Non-pigmented ciliary epithelial cell (primary cell): ENCODE data around the gene XPNPEP2.

ENCODE experiments used
- DNase-seq: peaks from one replicate; pipeline ENCODE4 v3.0.0-alpha.2; 2010; ENCODE audit warnings: low read depth

Gene XPNPEP2

DNA sequence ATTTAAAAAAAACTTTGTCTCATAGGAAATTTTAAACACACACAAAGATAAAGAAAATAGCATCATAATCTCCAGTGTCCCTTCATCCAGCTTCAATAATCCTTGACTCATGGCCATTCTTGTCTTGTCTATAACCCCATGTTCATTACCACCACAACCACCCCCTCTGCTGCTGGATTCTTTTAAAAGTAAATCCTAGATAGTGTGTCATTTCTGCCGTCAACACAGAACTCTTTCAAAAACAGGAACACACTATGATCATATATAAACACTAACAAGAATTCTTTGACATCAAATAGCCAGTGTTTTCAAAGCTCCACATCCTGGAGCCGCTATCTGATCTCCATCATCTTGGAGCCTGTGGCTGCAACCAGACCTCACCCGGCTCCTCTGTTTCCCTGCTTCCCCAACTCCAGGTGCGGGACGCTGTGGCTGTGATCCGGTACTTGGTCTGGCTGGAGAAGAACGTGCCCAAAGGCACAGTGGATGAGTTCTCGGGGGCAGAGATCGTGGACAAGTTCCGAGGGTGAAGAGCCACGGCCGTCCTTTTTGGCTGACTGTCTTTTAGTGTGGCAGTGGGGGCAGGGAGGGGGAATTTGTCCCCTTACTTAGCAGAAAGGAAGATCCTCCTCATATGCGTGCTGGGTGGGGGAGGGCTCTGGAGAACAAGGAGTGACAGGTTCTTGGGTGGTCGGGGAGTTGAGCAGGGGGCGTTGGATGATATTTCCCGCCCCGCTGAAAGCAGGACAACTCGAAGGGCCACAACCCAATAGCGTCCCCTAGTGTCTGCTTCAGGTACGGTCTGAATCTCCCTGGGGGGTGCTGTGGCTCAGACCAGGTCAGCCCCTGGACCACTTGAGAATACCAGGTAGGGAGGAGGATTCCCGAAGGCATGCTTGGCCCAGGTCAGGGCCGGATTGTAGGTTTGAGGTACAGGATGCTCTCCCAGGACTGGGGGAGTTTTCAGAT lies 15.6 kb downstream of the XPNPEP2 start:
- no peak for DNase-seq

DNA sequence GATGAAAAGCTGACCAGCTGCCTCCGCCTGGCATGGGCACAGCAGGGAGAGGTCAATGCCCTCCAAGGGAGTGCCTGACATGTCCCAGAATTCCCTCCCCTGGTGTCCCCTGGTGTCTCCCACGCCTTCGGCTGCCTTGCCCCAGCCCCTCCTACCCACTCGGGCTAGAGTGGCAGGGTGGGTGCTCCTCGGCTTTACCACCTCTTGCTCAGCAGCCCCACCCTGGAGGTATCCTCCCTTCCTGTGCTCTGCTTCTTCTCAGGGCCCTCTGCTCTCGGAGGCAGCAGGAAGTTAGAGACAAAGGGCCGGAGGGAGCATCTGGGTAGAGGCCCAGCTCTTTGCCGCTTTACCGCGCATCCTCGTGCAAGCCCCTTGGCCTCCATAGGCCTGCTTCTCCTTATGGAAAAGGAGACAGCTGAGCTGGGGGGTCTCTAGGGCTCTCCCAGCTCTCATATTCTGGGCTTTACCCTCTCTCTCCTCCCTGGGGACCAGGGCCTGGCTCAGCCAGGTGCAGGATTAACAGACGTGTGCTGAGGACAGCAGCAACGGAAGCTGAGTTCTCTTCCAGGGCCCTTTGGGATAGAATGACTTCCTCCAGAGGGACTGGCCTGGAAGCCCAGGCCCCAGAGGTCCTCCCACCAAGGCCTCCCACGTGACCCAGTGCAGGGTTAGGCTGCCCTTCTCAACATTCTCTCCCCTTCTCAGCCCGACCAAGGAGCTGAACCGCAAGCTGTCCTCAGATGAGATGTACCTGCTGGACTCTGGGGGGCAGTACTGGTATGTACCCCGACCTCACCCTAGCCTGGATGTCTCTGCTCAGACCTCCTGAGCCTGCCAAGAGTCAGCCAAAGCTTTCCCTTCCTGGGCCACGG lies 17.2 kb downstream of the XPNPEP2 start:
- DNase-seq = no peak

DNA sequence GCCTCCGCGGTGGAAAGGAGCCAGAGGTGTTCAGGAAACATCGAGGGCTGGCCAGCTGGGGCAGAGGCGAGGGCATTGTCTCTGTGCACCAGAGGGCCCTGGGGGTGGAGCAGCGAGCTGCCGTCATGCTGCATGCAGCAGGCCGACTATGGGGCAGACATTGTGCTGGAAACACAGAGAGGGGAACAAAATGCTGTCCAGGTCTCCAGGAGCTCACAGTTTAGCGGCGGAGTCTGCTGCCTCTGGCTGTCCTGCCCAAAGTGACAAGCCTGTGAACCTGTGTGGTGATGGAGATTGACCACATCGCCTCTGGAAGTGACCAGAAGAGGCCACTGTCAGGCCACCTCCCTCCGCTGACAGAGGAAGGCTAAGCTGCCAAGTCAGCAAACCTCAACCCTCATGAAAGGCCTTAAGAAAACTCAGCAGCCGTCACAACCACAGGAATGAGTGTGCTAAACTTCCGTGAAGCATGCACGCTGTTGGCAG lies 20.8 kb downstream of the XPNPEP2 start:
- DNase-seq = peak; percentile 51

DNA sequence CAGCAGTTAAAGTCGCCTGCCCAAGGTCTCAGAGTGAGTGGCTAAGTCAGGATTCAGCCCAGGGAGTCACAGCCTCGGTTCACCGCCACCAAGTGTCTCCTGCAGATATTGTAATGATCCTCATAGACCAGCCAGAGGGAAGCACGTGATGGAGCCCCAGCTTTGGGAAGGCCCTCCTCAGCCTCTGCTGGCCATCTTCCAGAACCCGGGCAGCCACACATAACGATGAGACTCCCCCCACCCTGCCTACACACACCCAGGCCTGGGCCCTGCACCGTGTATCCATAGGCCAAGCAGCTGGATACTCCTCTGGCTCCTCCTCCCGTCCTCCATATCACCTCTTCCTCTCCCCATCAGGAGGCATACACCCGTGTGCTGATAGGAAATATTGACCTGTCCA lies 21.4 kb downstream of the XPNPEP2 start:
- DNase-seq = no peak

DNA sequence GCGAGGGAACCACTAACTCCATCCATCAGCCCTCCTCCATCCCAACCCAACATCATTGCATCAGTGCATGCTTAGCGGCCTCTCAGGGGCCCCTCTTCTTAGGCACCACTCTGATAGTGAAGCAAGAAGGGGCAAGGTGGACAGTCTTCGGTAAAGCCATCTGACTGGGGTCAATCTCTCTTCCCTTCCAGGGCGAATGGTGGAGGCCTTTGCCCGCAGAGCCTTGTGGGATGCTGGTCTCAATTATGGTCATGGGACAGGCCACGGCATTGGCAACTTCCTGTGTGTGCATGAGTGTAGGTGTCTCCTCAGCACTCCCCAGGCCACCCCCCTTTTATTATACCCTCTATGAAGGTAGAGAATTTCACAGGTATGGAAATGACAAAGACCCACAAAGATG lies 22.2 kb downstream of the XPNPEP2 start:
- no peak for DNase-seq

DNA sequence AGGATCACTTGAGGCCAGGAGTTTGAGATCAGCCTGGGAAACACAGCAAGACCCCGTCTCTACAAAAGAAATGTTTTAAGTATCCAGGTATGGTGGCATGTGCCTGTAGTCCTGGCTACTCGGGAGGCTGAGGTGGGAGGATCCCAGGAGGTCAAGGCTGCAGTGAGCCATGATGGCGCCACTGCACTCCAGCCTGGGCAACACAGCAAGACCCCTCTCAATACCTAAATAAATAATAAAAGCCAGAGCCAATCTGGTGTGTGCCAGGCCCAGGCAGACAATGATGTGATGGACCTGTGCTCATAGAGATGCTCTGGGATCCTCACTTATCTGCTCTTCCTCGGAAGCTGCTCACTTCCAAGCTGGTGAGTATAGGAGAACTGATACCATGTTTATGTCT lies 22.8 kb downstream of the XPNPEP2 start:
- no peak for DNase-seq

DNA sequence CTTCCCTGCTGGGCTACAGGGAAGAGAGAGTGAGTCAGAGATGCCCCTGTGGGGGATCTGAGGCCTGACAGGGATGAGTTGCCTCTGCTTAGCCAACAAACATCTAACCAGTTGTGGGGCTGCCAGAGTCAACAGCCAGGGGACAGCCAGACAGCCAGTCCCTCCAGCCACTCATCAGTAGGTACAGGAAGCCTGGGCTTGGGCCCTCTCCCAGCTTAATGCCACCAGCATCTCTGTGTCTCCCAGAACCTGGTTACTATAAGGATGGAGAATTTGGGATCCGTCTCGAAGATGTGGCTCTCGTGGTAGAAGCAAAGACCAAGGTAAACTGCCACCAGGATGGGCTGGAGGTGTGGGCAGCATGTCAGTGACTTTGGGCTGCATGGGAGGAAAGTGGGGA lies 23.7 kb downstream of the XPNPEP2 start:
- no peak for DNase-seq

DNA sequence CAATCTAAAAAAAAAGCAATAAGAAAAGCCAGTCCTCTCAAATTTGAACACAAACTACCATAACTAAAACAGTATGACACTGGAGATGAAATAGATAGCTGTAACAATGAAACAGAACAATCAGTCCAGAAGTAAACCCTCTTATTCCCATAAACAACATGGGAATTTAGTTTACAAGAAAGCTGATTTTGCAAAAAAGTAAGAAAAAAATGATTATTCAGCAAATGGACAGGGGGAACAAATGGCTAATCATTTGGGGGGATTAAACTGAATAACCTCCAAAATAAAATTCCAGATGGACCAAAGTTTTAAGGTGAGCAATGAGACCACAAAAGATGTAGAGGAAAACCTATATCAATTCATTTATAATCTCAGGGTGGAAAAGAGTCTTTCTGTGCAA lies 24.9 kb downstream of the XPNPEP2 start:
- no peak for DNase-seq

DNA sequence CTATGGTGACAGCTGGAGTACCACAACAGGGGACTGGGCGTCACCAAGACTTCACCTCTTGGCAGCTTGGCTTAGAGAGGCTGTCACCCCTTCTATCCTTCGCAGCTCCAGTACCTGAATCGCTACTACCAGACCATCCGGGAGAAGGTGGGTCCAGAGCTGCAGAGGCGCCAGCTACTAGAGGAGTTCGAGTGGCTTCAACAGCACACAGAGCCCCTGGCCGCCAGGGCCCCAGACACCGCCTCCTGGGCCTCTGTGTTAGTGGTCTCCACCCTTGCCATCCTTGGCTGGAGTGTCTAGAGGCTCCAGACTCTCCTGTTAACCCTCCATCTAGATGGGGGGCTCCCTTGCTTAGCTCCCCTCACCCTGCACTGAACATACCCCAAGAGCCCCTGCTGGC lies 29.4 kb downstream of the XPNPEP2 start:
- DNase-seq = no peak

DNA sequence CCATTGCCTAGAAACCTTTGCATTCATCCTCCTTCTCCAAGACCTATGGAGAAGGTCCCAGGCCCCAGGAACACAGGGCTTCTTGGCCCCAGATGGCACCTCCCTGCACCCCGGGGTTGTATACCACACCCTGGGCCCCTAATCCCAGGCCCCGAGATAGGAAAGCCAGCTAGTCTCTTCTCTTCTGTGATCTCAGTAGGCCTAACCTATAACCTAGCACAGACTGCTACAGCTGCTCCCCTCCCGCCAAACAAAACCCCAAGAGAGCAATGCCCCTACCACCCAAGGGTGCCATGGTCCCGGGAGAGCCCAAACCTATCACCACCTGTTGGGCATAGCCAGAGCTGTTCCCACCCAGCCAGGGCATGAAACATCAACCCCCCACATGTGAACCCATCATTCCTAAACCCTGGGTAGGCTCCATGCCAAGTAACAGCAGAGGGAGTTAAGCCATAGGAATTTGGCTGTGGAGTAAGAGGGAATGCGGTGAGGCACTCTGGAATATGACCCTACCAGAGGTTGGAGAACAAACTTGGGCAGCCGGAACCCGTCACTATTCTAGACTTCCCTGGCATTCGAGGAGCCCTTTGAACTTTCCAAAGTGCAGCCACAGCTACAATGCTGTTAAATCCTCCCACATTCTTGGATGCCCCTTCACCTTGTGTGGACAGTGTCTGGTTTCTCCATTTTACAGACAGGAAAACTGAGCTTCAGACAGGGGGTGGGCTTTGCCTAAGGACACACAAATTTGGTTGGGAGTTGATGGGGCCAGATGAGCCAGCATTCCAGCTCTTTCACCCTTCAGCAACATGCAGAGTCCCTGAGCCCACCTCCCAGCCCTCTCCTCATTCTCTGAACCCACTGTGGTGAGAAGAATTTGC lies 30.0 kb downstream of the XPNPEP2 start:
- DNase-seq = no peak

DNA sequence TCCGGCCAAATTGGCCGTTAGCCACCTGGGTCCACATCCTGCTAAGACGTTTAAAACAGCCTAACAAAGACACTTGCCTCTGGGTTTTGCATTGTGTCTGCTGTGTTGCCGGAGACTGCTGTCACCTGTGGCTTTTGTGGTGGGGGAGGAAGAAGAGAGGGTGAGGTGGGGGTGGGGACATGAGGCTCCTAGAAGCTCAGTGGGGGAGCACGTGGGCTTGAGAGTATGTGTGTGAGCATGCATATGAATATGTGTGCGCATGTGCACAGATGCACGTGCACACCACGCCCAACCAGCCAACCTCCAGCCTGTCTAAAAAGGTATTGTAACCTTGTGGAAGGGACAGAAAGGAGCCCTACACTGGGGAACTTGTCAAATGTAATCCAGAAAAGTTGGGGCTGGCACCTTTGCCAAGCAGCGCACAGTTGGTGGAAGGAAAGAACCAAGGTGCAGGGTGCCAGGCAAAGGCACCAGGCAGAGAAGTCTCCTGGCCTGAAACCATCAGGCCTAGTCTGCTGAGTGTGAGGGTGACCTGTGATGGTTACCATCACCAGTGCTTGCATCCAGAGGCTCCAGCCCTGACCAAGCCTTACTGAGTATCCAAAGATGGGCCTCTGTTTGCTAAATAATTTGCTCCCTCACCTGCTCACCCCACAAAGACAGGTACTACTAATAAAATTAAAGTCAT lies 30.8 kb downstream of the XPNPEP2 start:
- DNase-seq = no peak

DNA sequence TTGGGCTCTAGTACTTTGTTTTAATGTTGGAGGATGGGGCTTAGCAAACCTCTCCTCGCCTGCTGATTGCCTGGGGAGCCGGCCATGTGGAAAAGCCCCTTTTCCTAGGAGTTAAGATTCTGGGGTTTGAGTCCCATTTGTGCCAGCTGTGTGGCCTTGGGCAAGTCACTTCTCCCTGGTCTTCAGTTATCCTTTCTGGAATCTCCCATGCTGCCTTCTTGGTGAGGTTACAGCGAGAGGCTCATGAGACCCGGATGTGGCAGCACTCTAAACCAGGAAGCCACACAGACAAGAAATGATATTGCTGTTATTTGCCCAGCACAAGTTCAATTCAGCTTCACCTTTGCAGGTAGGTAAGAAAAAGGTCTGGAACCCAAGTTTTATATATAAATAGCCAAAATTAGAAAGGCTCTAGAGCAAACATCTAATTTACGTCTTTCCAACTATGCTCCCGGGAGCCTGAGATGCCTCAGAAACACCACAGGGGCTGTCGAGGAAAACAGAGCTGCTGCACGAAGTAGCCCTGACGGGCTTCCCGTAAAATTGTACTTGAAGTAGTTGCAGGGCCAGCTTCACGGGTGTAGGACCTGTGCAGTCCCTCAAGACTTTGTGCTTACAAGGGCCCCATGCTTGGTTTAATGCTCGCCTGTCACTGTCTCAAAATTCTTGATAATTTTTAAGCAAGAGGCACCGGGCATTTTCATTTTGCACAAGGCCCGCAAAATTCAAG lies 32.7 kb downstream of the XPNPEP2 start:
- no peak for DNase-seq

DNA sequence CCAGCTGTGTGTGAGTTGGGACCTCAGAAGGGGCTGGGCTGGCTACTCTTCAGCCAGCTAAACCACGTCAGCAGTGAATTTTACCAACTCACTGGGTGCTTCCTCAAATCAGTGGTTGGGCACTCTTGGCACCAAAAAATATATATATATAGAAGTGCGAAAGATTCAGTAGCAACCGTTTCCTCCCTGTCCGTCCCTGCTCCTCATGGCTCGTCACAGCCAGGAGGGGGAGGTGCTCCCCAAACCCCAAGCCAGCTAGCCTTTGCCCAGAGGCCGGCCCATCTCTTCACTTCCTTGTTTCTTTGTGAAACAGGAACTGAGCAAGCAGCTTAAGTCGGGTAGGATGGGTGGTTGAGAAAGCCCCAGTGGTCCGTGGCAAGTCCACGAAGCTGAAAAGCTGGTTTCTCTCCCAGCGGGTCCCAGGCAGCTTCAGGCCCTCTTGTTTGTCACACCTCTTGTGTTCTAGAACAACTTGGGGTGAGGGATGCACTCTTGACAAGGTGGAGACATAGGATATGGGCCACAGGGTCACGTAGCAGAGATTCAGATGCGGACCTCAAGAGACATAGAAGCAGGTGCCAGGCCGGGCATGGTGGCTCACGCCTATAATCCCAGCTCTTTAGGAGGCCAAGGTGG lies 34.1 kb downstream of the XPNPEP2 start:
- no peak for DNase-seq

DNA sequence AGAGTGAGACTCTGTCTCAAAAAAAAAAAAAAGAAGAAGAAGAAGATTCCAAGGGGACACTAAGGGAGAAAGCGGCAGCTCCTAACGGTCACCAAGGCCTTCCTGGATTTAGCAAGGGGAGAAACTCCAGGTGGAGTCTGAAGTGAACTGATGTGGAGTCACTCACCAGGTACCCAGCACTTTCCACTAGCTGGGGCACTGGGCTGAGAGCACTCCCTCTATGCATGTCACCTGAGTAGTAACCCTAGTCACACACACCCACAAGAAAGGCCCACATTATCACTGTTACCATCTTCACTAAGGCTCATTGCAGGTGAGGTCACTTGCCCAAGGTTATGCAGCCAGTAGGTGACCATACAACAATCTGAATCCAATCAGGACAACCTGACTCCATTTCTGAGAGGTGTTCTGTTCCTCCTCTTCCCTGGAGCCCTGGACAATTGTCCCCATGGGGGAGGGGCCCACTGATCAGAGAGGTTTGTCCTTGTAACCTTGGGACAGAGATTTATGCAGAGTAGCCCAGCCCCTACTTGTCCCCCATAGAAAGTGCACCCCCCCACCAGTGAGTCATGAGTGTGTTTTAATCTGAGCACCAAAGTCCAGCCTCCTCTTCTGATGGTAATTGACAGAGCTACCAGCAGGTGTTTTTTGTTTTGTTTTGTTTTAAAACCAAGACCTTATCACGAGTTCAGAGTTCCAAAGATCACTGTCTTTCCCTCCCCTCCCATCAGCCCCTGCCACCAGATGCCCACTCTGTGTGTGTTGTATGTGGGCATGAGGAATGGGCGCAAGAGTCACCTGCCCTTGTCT lies 35.1 kb downstream of the XPNPEP2 start:
- DNase-seq = no peak

DNA sequence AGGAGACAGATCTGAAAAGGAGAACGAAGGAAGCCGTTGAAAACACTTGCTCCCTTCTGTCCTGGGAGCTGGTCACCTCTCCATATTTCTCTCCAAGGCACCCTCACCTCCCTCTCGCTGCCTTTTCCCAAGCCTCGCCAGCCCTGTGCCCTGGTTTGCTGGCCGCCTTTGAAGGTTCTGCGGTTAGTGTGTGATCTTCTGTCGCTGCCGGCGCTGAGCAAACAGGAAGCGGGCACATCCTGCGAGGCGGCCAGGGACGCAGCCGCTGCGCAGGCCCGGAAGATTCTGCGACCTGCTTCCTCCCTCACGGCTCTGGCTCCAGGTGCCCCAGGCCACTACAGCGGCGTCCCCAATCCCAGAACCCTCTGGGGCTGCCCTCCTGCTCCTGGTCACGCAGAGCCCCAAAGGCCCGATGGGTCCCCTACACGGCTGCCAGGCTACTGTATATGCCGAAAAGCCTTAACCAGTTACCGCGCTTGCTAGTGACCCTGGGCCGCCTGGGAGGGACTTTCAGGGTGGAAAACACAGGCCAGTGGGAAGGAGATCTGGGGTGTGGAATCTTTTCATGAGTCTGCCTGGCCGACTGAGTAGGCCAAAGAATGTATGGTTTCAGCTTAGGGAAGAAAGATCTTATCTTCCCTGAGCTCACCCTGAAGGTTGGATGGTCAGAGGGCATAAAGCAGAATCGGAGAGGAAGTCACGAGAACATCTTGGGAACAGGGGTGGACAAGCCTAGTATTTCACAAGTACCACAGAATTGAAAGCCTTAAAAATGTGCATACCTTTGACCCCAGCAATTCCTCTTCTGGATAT lies 38.6 kb downstream of the XPNPEP2 start:
- DNase-seq = no peak

DNA sequence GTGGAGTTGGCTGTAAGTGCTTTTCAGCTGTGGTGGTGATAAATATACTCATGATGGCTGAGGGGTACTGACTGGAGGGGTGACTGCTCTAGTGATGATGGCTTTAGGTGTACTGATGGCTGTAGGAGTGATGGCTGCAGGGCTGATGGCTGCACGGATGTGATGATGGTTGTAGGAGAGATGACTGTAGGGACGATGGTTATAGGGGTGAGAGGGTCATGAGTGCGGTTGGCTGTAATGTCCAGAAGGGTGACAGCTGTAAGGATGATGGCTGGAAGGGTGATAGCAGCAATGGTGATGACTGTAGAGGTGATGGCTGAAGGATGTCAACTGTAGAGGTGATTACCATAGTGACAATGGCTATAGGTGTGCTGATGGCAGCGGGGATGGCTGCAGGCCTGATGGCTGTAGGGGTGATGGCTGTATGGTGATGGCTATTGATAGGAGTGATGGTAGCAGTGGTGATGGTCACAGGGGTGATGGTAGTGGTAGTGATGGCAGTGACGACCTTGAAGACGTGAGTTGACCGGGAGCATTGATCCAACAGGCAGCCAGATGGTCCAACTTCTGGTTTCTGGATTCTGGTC lies 40.4 kb downstream of the XPNPEP2 start:
- DNase-seq = no peak

DNA sequence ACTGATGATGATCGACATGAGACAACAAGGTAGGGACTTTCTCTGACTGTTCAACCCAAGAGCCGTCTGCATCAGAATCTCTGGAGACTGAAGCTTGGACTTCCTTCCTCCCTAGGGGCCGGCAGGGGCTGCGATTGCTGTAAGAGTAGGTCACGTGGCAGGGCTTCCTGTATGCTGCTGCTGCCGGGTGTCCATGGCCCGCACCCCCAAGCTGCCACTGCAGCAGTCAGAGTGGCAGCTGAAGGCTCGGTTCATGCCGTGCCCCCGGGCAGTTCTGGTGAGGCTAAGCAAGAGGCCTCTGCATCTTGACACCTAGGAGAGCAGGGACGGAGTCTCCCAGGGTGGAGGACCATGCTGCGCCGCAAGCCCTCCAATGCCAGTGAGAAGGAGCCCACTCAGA lies 41.0 kb downstream of the XPNPEP2 start, which contains the start of gene SASH3:
TSS of gene SASH3 (plus strand) at position 203 of the 400 bp plus-strand sequence. CDS start at position 352, 149 bp downstream.
- DNase-seq = no peak
